HG03159 (cell line): ENCODE data around the gene POLR3F.
A peak's percentile ranks its signal among the peaks of the same experiment; 100 is the strongest.
"Not testable (repeated sequence)": the region's sequence is repeated elsewhere in the genome, so short reads cannot be mapped to it uniquely, and the experiment has no call there.

Source experiments
- ATAC-seq: cut with Tn5 transposase; IDR thresholded peaks from one replicate; pipeline ENCODE4 v1.9.1; 2021; ENCODE audit warnings: mild to moderate bottlenecking, moderate library complexity; ENCODE audit not compliant: unreplicated experiment

Gene POLR3F

GRCh38 chr20:18504479-18505060, 37.4 kb downstream of the POLR3F start:
- ATAC-seq: no peak

GRCh38 chr20:18506744-18507143, 39.6 kb downstream of the POLR3F start:
- no peak for ATAC-seq

- ATAC-seq: peak; percentile 96
These were observed 40.3 kb downstream of the POLR3F start, which contains the start of gene SEC23B for GRCh38 chr20:18507218-18508191. SEC23B (plus strand) TSS chr20:18507940; CDS start chr20:18510836, 2,896 bp downstream.

- ATAC-seq: no peak
These were observed 44.4 kb downstream of the POLR3F start for GRCh38 chr20:18511571-18511970.

GRCh38 chr20:18513208-18513607, 46.0 kb downstream of the POLR3F start:
- no peak for ATAC-seq

GRCh38 chr20:18514127-18514526, 46.9 kb downstream of the POLR3F start:
- ATAC-seq: no peak

- ATAC-seq: no peak
These were observed 48.8 kb downstream of the POLR3F start for GRCh38 chr20:18515973-18516372.

- not testable (repeated sequence) for ATAC-seq
These were observed 54.9 kb downstream of the POLR3F start for GRCh38 chr20:18522066-18522465.

- no peak for ATAC-seq
These were observed 55.9 kb downstream of the POLR3F start for GRCh38 chr20:18523066-18523465.

- no peak for ATAC-seq
These were observed 57.5 kb downstream of the POLR3F start for GRCh38 chr20:18524646-18525045.

- not testable (repeated sequence) for ATAC-seq
These were observed 59.6 kb downstream of the POLR3F start for GRCh38 chr20:18526761-18527160.

- ATAC-seq: no peak
These were observed 60.1 kb downstream of the POLR3F start for GRCh38 chr20:18527339-18527738.

- ATAC-seq: no peak
These were observed 60.6 kb downstream of the POLR3F start for GRCh38 chr20:18527836-18528235.

GRCh38 chr20:18529041-18529440, 61.9 kb downstream of the POLR3F start:
- ATAC-seq: no peak

- no peak for ATAC-seq
These were observed 65.4 kb downstream of the POLR3F start for GRCh38 chr20:18532626-18533025.

- ATAC-seq: no peak
These were observed 66.3 kb downstream of the POLR3F start for GRCh38 chr20:18533491-18533890.

GRCh38 chr20:18533978-18534644, 66.9 kb downstream of the POLR3F start:
- ATAC-seq: no peak
